OCI-LY1 (cell line): ENCODE results near the gene ZBBX.

Experiments used
- EZH2 ChIP-seq: fragments of 200-600 bp; sonication (generic), shearing (Covaris generic); IDR thresholded peaks from 2 replicates; pipeline ENCODE4 v1.8.0; 2017; ENCODE audit warnings: borderline replicate concordance, mixed run types, mild to moderate bottlenecking, antibody characterized with exemption, low read length, moderate library complexity, mixed read lengths
- TF ChIP-seq, protein P1 (sequence below): fragments of 200-600 bp; sonication (generic), shearing (Covaris generic); IDR thresholded peaks from 2 replicates; pipeline ENCODE4 v1.5.1; 2017; ENCODE audit warnings: mild to moderate bottlenecking, antibody characterized with exemption, low read length, moderate library complexity, mixed read lengths

DNA sequence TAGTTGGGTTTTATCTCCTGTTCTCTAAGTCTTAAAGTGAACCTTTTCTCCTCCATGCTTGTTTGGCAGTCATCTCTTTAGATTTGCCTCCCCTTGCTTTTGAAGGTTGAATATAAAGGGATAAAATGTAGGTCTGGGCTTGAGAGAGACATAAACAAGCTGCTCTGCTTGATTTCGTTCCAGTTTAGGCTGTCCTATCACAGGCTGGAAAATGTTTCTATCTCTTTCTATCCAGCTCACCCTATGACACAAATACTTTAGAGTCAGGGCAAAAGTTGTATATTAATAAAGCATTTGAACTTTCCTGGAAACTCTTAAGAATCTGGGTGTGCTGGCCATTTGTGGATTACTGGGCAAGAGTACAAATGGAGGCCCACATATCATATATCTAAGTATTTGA is 29.5 kb upstream of the ZBBX start:
- TF ChIP-seq, protein P1, sequence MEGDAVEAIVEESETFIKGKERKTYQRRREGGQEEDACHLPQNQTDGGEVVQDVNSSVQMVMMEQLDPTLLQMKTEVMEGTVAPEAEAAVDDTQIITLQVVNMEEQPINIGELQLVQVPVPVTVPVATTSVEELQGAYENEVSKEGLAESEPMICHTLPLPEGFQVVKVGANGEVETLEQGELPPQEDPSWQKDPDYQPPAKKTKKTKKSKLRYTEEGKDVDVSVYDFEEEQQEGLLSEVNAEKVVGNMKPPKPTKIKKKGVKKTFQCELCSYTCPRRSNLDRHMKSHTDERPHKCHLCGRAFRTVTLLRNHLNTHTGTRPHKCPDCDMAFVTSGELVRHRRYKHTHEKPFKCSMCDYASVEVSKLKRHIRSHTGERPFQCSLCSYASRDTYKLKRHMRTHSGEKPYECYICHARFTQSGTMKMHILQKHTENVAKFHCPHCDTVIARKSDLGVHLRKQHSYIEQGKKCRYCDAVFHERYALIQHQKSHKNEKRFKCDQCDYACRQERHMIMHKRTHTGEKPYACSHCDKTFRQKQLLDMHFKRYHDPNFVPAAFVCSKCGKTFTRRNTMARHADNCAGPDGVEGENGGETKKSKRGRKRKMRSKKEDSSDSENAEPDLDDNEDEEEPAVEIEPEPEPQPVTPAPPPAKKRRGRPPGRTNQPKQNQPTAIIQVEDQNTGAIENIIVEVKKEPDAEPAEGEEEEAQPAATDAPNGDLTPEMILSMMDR, result no peak
- TF ChIP-seq EZH2, result no peak
